ENCODE data around the gene BMS1. TPM values are rescaled to one million over a fixed set of nuclear protein-coding genes. Genes with fewer than 3 reads are reported as not detected.
A peak's percentile ranks its signal among the peaks of the same experiment; 100 is the strongest.

The BMS1 gene
- total RNA-seq, 1 experiment from 2014 or later, result 35.9 TPM

GRCh38 chr10:42783181-42783549 is 570 bp downstream of the BMS1 start:
- BruUV-seq (replicated peaks), result TSS peak; percentile 67
- ChIA-PET POLR2A (ENCODE audit: low non-redundant PET) (no interaction called here), CTCF (no interaction called here)

DNA sequence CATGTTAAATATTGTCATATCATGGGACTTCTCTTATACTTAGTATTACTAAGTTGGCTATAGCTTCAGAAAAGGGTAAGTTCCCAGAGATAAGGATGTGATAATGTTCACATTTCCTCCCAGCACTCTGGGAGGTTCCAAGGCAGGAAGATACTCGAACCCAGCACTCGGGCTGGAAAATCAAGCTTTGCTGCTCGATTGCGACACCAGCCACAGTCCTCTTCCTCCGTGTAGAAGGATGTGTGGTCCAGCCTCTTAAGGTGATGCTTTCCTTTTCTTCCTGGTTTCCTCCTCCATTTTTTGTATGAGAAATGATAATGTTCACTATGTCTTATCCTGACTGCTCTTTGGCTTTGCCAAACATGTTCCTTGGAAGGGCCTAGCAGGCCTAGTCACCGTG is 3.2 kb downstream of the BMS1 start:
- CTCF ChIA-PET, result no interaction called here
- Histone ChIP-seq H3K4me3 (ENCODE audit: low read depth, low read length, poor library complexity, severe bottlenecking) (no peak overlapping the region), H3K4me1 (ENCODE audit: insufficient read depth, low read length, poor library complexity, severe bottlenecking) (peaks cover 7% of the 10 kb centered on the region), H3K9me3 (ENCODE audit: low read depth, low read length, poor library complexity, severe bottlenecking) (no peaks in the 10 kb centered on the region), H3K27ac (ENCODE audit: low read depth, low read length, poor library complexity, severe bottlenecking) (no peak overlapping the region), H3K36me3 (ENCODE audit: insufficient read depth, low read length, poor library complexity, severe bottlenecking) (peaks cover 61% of the 10 kb centered on the region), H3K27me3 (replicated peaks; ENCODE audit: insufficient read depth, low read depth, low read length, poor library complexity) (no peaks in the 10 kb centered on the region)
- no TSS peak for BruUV-seq (replicated peaks)
- POLR2A ChIA-PET (ENCODE audit: low non-redundant PET), result no interaction called here
- TF ChIP-seq EZH2 (IDR thresholded peaks at IDR 0.05; ENCODE audit: borderline replicate concordance, low read depth, low read length, poor library complexity, severe bottlenecking), result no peak
- no peak for TF ChIP-seq CTCF (conservative IDR thresholded peaks at IDR 0.05; ENCODE audit: low read depth, low read length)
- intact Hi-C loops (cut with micrococcal nuclease; ENCODE audit: unreplicated experiment), result no loop called here
- DNase-seq (ENCODE audit: low spot score), result no peak

More at GRCh38 chr10:42783181-42783549, 570 bp downstream of the BMS1 start:
- H3K27me3 ChIP-seq (replicated peaks; ENCODE audit: insufficient read depth, low read depth, low read length, poor library complexity), result no peaks in the 10 kb centered on the region
- peaks cover 7% of the 10 kb centered on the region for H3K4me1 ChIP-seq (ENCODE audit: insufficient read depth, low read length, poor library complexity, severe bottlenecking)
- peak overlapping the region; percentile 73 for H3K4me3 ChIP-seq (ENCODE audit: low read depth, low read length, poor library complexity, severe bottlenecking)
- intact Hi-C loops (cut with micrococcal nuclease; ENCODE audit: unreplicated experiment), result no loop called here
- peak; percentile 73 for DNase-seq (ENCODE audit: low spot score)
- no peaks in the 10 kb centered on the region for H3K9me3 ChIP-seq (ENCODE audit: low read depth, low read length, poor library complexity, severe bottlenecking)
- peaks cover 37% of the 10 kb centered on the region for H3K36me3 ChIP-seq (ENCODE audit: insufficient read depth, low read length, poor library complexity, severe bottlenecking)
- H3K27ac ChIP-seq (ENCODE audit: low read depth, low read length, poor library complexity, severe bottlenecking), result peak overlapping the region; percentile 91
- TF ChIP-seq CTCF (conservative IDR thresholded peaks at IDR 0.05; ENCODE audit: low read depth, low read length) (no peak), EZH2 (IDR thresholded peaks at IDR 0.05; ENCODE audit: borderline replicate concordance, low read depth, low read length, poor library complexity, severe bottlenecking) (no peak)

GRCh38 chr10:42790835-42791234 is 8.2 kb downstream of the BMS1 start:
- H3K27ac ChIP-seq (ENCODE audit: low read depth, low read length, poor library complexity, severe bottlenecking), result no peak overlapping the region
- no peaks in the 10 kb centered on the region for H3K27me3 ChIP-seq (replicated peaks; ENCODE audit: insufficient read depth, low read depth, low read length, poor library complexity)
- peaks cover 89% of the 10 kb centered on the region for H3K36me3 ChIP-seq (ENCODE audit: insufficient read depth, low read length, poor library complexity, severe bottlenecking)
- no peaks in the 10 kb centered on the region for H3K4me1 ChIP-seq (ENCODE audit: insufficient read depth, low read length, poor library complexity, severe bottlenecking)
- TF ChIP-seq EZH2 (IDR thresholded peaks at IDR 0.05; ENCODE audit: borderline replicate concordance, low read depth, low read length, poor library complexity, severe bottlenecking) (no peak), CTCF (conservative IDR thresholded peaks at IDR 0.05; ENCODE audit: low read depth, low read length) (no peak)
- no peak for DNase-seq (ENCODE audit: low spot score)
- ChIA-PET CTCF (no interaction called here), POLR2A (ENCODE audit: low non-redundant PET) (no interaction called here)
- H3K4me3 ChIP-seq (ENCODE audit: low read depth, low read length, poor library complexity, severe bottlenecking), result no peak overlapping the region
- no TSS peak for BruUV-seq (replicated peaks)
- intact Hi-C loops (cut with micrococcal nuclease; ENCODE audit: unreplicated experiment), result no loop called here
- no peaks in the 10 kb centered on the region for H3K9me3 ChIP-seq (ENCODE audit: low read depth, low read length, poor library complexity, severe bottlenecking)
